Fibroblast of the aortic adventitia (primary cell): Measurements from ENCODE around the gene PSD2. TPM values are rescaled to one million over a fixed set of nuclear protein-coding genes. Genes with fewer than 3 reads are reported as not detected.
A peak's percentile ranks its signal among the peaks of the same experiment; 100 is the strongest.

Experiments
- DNase-seq: peaks from one replicate; pipeline ENCODE4 v3.0.0-alpha.2; 2010; ENCODE audit warnings: low read depth
- H3K4me3 ChIP-seq: 2 replicates; pipeline ENCODE4 v1.5.1; 2011; ENCODE audit warnings: low read depth, mild to moderate bottlenecking, control low read depth, low read length, moderate library complexity
- CTCF ChIP-seq: IDR thresholded peaks from 2 replicates; pipeline ENCODE4 v1.5.1; 2011; ENCODE audit warnings: mild to moderate bottlenecking, low read length, control low read depth, inconsistent platforms; ENCODE audit not compliant: insufficient read depth
- total RNA-seq: library from RNA; depleted of rRNA; stranded (reverse); fragments of >200 nt; gene quantifications from 2 replicates; pipeline ENCODE4 v1.2.3, GENCODE V29; 2012; ENCODE audit warnings: low replicate concordance

The PSD2 gene
- total RNA-seq, 1 donor: not detected

- no peak overlapping the region for H3K4me3 ChIP-seq
- TF ChIP-seq CTCF: peak; percentile 15
- DNase-seq: no peak
These were observed 67.2 kb downstream of the PSD2 start for GRCh38 chr5:139862803-139863202.

GRCh38 chr5:139863361-139863760, 67.8 kb downstream of the PSD2 start:
- DNase-seq: peak; percentile 24
- no peak overlapping the region for H3K4me3 ChIP-seq
- TF ChIP-seq CTCF: no peak

- peak; percentile 96 for TF ChIP-seq CTCF
- peak; percentile 64 for DNase-seq
- H3K4me3 ChIP-seq: no peak overlapping the region
These were observed 68.4 kb downstream of the PSD2 start for GRCh38 chr5:139863855-139864558.

- TF ChIP-seq CTCF: peak; percentile 1
- no peak for DNase-seq
- no peak overlapping the region for H3K4me3 ChIP-seq
These were observed 69.3 kb downstream of the PSD2 start for GRCh38 chr5:139864716-139865483.

GRCh38 chr5:139867109-139867508, 71.5 kb downstream of the PSD2 start:
- DNase-seq: no peak
- TF ChIP-seq CTCF: no peak
- H3K4me3 ChIP-seq: no peak overlapping the region

- DNase-seq: no peak
- H3K4me3 ChIP-seq: no peak overlapping the region
- TF ChIP-seq CTCF: no peak
These were observed 72.0 kb downstream of the PSD2 start for GRCh38 chr5:139867581-139867980.
